K562 (cell line): Measurements from ENCODE around the gene RPS8. TPM values are rescaled to one million over a fixed set of nuclear protein-coding genes. Genes with fewer than 3 reads are reported as not detected.

Source experiments
- ELK3 ChIP-seq: fragments of 450-650 bp; formaldehyde crosslinking; IDR thresholded peaks from 2 replicates; pipeline ENCODE4 v1.4.0; 2020; ENCODE audit warnings: mild to moderate bottlenecking
- JUND ChIP-seq, 2 experiments: IDR thresholded peaks; 2 replicates in 1 of 2; 3 replicates in 1 of 2; pipeline ENCODE4 v1.6.1; 2011; ENCODE audit warnings: borderline replicate concordance in 2 of 2, low read depth in 2 of 2, low read length in 2 of 2, improper control_type of control experiment in 1 of 2, missing biosample characterization in 1 of 2, missing genetic modification characterization in 1 of 2, missing genetic modification reagents in 1 of 2
- LCOR ChIP-seq: sonication (generic); formaldehyde crosslinking; IDR thresholded peaks from 2 replicates; pipeline ENCODE4 v1.8.0; 2022; ENCODE audit warnings: mild to moderate bottlenecking, missing genetic modification reagents
- PHTF2 ChIP-seq: fragments of 250-450 bp; sonication (Bioruptor Pico); IDR thresholded peaks from 2 replicates; pipeline ENCODE4 v1.5.0; 2021; ENCODE audit warnings: mild to moderate bottlenecking
- POLR2AphosphoS5 ChIP-seq: IDR thresholded peaks from 2 replicates; pipeline ENCODE4 v1.6.1; 2011; ENCODE audit warnings: mild to moderate bottlenecking, low read depth, low read length, moderate library complexity; ENCODE audit not compliant: control insufficient read depth, insufficient read depth
- RFX7 ChIP-seq: fragments of 250-450 bp; sonication (Bioruptor Pico); IDR thresholded peaks from 2 replicates; pipeline ENCODE4 v1.5.1; 2021; ENCODE audit warnings: mild to moderate bottlenecking
- SRSF3 ChIP-seq: fragments of 200-400 bp; formaldehyde crosslinking; IDR thresholded peaks from 2 replicates; pipeline ENCODE4 v1.6.1; 2016; ENCODE audit warnings: mild to moderate bottlenecking, low read length, moderate library complexity; ENCODE audit not compliant: insufficient read depth
- TAL1 ChIP-seq: fragments of 450-650 bp; IDR thresholded peaks from 2 replicates; pipeline ENCODE4 v1.6.1; 2016; ENCODE audit warnings: mild to moderate bottlenecking
- THRAP3 ChIP-seq: fragments of 450-650 bp; IDR thresholded peaks from 2 replicates; pipeline ENCODE4 v1.6.1; 2016; ENCODE audit warnings: mild to moderate bottlenecking, inconsistent platforms, borderline replicate concordance
- TSHZ1 ChIP-seq: fragments of 250-450 bp; sonication (Bioruptor Pico); IDR thresholded peaks from 2 replicates; pipeline ENCODE4 v1.4.0; 2020; ENCODE audit warnings: mild to moderate bottlenecking, moderate library complexity
- ZNF232 ChIP-seq: sonication (generic); formaldehyde crosslinking; IDR thresholded peaks from 2 replicates; pipeline ENCODE4 v1.8.0; 2022; ENCODE audit warnings: mild to moderate bottlenecking, missing genetic modification reagents
- polyA plus RNA-seq, 8 experiments: library from polyadenylated mRNA; depleted of rRNA in 4 of 8; stranded (reverse) in 5 of 8; unstranded in 3 of 8; fragments of >200 nt; fragmentation: Nextera tagmentation in 2 of 8; fragmentation: Illumina TruSeq in 1 of 8; extraction: Ambion mirVana in 2 of 8; extraction: Trizol in 1 of 8; gene quantifications; 2 replicates each; pipeline versions ENCODE4 v1.2.1 to v1.2.3, GENCODE V29; 2011 to 2014; ENCODE audit warnings: inconsistent platforms in 1 of 8, missing spikeins in 1 of 8
- total RNA-seq, 7 experiments: library from RNA; depleted of rRNA in 6 of 7; stranded (reverse); fragments of >200 nt in 6 of 7; fragmentation: Illumina TruSeq in 2 of 7; extraction: Trizol in 2 of 7; gene quantifications; 2 replicates each; pipeline versions ENCODE4 v1.2.1 to v1.2.3, GENCODE V29; 2011 to 2021; ENCODE audit warnings: low replicate concordance in 1 of 7
- TF ChIP-seq, protein P1 (sequence below): IDR thresholded peaks from 2 replicates; pipeline ENCODE4 v1.6.1; 2016; ENCODE audit warnings: missing genetic modification characterization, missing compliant biosample characterization
- TF ChIP-seq, protein P2 (sequence below): fragments of 250-450 bp; sonication (Bioruptor Pico); IDR thresholded peaks from 2 replicates; pipeline ENCODE4 v1.4.0; 2020

RPS8 gene
- total and polyA plus RNA-seq, 9 of the 15 experiments (the other 6 are each of a cell fraction or from before 2014, with no cell fraction given), result 2,431 to 4,168 (median 3,109) TPM

DNA sequence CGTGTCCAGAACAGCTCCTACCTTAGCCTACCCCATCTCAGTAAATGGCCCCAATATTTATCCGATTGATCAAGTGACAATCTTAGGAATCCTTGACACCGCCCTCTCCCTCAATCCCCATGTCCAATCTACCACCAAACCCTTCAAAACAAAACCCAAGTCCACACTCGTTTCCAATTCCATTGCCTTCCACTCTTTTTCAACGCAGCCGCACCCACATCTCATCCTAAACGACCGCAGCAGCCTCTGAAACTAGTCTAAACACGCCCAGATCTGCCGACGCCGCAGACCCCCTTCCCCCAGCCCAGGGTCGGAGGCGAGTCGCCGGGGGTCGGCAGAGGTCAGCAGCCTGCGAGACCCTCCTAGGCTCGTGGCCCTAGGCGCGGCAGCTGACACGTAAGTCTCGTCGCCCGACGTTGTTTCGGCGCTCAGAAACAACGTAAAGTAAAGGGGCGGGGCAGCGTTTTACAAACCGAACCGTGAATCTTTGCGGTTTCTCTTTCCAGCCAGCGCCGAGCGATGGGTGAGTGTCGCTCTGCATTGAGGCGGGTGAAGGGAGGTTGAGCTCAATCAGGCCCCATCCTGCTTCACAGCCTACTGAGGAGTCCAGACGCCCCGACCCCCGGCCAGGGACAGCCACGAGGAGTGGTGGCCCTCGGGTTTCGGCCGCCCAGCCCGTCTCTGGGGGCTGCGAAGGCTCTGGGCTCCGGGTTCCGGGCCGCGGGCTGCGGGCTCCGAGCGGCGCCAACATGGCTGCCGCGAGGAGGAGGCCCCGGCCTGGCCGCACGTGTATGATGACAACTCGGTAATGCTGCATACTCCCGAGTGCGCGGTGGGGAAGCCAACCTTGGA is at the start of gene RPS8 (continued):
- TF ChIP-seq, protein P1, sequence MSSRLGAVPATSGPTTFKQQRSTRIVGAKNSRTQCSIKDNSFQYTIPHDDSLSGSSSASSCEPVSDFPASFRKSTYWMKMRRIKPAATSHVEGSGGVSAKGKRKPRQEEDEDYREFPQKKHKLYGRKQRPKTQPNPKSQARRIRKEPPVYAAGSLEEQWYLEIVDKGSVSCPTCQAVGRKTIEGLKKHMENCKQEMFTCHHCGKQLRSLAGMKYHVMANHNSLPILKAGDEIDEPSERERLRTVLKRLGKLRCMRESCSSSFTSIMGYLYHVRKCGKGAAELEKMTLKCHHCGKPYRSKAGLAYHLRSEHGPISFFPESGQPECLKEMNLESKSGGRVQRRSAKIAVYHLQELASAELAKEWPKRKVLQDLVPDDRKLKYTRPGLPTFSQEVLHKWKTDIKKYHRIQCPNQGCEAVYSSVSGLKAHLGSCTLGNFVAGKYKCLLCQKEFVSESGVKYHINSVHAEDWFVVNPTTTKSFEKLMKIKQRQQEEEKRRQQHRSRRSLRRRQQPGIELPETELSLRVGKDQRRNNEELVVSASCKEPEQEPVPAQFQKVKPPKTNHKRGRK (tag), result no peak
- TF ChIP-seq TAL1 (peak; percentile 50; the same call in 1 of the 2 replicates), JUND (IDR thresholded peaks at IDR 0.05; ENCODE audit: borderline replicate concordance, low read depth, low read length) (peak; percentile 50; the same call in 1 of the 2 replicates), JUND (tag; IDR thresholded peaks at IDR 0.05; ENCODE audit: borderline replicate concordance, low read depth, low read length) (0 out of 3 replicates have a peak, but pooled peaks have one; percentile 27), SRSF3 (0 out of 2 replicates have a peak, but pooled peaks have one; percentile 42), THRAP3 (0 out of 2 replicates have a peak, but pooled peaks have one; percentile 15), ZNF232 (CRISPR knock-in tag) (peak; percentile 69; the same call in 1 of the 2 replicates), POLR2AphosphoS5 (peak; percentile 99), ELK3 (CRISPR knock-in tag) (no peak), PHTF2 (peak; percentile 85), LCOR (peak; percentile 29; the same call in 1 of the 2 replicates), RFX7 (CRISPR knock-in tag) (peak; percentile 3; the same call in 1 of the 2 replicates), TSHZ1 (CRISPR knock-in tag) (peak; percentile 17; the same call in 1 of the 2 replicates)
- TF ChIP-seq, protein P2, sequence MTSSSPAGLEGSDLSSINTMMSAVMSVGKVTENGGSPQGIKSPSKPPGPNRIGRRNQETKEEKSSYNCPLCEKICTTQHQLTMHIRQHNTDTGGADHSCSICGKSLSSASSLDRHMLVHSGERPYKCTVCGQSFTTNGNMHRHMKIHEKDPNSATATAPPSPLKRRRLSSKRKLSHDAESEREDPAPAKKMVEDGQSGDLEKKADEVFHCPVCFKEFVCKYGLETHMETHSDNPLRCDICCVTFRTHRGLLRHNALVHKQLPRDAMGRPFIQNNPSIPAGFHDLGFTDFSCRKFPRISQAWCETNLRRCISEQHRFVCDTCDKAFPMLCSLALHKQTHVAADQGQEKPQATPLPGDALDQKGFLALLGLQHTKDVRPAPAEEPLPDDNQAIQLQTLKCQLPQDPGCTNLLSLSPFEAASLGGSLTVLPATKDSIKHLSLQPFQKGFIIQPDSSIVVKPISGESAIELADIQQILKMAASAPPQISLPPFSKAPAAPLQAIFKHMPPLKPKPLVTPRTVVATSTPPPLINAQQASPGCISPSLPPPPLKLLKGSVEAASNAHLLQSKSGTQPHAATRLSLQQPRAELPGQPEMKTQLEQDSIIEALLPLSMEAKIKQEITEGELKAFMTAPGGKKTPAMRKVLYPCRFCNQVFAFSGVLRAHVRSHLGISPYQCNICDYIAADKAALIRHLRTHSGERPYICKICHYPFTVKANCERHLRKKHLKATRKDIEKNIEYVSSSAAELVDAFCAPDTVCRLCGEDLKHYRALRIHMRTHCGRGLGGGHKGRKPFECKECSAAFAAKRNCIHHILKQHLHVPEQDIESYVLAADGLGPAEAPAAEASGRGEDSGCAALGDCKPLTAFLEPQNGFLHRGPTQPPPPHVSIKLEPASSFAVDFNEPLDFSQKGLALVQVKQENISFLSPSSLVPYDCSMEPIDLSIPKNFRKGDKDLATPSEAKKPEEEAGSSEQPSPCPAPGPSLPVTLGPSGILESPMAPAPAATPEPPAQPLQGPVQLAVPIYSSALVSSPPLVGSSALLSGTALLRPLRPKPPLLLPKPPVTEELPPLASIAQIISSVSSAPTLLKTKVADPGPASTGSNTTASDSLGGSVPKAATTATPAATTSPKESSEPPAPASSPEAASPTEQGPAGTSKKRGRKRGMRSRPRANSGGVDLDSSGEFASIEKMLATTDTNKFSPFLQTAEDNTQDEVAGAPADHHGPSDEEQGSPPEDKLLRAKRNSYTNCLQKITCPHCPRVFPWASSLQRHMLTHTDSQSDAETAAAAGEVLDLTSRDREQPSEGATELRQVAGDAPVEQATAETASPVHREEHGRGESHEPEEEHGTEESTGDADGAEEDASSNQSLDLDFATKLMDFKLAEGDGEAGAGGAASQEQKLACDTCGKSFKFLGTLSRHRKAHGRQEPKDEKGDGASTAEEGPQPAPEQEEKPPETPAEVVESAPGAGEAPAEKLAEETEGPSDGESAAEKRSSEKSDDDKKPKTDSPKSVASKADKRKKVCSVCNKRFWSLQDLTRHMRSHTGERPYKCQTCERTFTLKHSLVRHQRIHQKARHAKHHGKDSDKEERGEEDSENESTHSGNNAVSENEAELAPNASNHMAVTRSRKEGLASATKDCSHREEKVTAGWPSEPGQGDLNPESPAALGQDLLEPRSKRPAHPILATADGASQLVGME (CRISPR knock-in tag), result peak; percentile 69; the same call in 1 of the 2 replicates
